GM18870 (cell line): Measurements from ENCODE around the gene SLC26A3.

Experiments used
- ATAC-seq: cut with Tn5 transposase; IDR thresholded peaks from one replicate; pipeline ENCODE4 v1.9.1; 2021; ENCODE audit warnings: moderate library complexity; ENCODE audit not compliant: unreplicated experiment

The SLC26A3 gene

GRCh38 chr7:107816011-107816566, 13.1 kb upstream of the SLC26A3 start:
- no peak for ATAC-seq

- no peak for ATAC-seq
Measured at GRCh38 chr7:107815254-107815882, 12.3 kb upstream of the SLC26A3 start.

DNA sequence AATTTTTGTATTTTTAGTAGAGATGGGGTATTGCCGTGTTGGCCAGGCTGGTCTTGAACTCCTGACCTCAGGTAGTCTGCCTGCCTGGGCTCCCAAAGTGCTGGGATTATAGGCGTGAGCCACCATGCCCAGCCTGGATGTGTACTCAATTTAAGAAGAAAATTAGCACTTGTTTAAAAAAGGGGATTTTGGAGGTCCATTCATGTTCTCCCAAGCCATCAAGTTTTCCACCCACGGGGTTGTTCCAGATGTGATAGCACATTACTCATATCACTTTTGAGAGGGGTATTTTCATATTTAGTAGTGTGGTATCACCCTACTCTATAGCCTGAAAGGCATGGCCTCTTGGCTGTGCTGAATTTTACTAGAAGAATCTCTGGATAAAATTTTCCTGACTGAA, 10.5 kb upstream of the SLC26A3 start:
- ATAC-seq: no peak

DNA sequence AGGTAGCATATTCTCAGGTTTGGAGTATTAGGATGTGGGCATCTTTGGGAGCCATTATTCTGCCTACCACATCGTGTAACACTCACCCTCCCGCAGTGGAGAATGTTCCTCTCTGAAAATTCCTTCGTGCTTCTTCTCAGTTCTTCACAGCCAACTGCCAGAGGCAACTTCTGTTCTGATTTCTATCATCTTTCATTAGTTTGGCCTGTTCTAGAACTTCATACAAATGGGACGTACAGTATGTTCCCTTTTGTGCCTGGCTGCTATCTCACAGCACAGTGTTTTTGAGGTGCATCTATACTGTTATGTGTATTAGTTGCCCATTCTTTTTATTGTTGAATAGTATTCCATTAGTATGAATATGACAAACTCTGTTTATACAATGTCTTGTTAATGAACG, 8.9 kb upstream of the SLC26A3 start:
- ATAC-seq: no peak

DNA sequence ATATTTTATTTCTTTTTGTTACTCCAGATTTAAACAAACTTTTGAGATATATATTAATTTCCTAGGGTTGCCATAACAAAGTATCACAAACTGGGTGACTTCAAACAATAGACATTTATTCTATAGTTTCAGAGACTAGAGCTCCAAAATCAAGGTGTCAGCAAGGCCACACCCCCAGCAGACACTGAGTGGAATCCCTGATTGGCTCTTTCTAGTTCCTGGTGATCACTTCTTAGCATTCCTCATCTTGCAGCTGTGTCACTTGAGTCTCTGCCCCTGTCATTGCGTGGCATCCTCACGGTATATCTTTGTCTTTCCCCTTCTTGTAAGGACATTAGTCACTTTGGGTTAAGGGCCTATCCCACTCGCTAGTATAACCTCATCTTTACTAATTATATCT, 7.6 kb upstream of the SLC26A3 start:
- no peak for ATAC-seq

GRCh38 chr7:107809179-107809578, 6.2 kb upstream of the SLC26A3 start:
- no peak for ATAC-seq

DNA sequence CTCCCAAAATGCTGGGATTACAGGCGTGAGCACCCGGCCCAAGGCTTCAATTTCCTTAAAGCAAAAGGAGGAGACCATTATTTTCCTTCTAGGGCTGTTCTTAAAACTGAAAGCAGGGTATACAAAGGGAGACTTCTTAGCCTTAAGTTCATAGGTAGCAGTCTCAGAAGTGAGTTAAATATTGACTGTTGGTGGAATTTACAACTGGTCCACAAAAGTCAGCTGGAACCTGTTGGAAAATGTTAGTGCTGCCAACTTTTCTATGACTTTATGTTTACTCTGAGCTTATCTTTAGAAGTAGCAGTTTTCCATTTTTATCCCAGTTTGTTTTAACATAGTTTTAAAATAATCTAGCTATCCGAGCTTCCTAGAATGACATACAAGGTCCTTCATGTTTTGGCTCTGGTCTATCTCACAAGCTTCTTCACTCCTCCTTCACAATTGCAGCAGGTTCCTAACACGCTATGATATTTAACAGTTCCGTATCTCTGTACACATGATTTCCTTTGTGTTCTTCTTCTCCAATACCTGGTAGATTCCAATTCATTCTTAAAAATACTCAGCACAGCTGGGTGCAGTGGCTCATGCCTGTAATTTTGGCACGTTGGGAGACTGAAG, 3.3 kb downstream of the SLC26A3 start:
- no peak for ATAC-seq

GRCh38 chr7:107792364-107792763, 10.7 kb downstream of the SLC26A3 start:
- ATAC-seq: no peak

DNA sequence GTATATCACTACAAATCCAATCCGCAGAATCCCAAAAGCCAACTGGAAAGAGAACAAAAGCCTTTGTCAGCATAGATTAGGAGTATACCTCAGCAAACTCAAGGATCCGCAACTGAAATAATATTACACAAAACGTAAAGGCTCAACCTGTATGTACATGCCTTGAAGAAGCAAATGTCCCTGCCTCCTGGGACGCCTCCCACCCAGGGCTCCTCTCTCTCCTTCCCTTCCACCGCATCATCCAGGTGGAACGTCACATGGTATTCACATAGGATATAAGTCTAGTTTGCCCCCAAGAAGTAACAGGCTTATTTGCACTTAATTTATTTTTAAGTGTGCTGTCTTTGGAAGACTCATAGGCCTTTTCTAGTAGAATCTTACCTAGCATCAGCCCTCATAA, 13.4 kb downstream of the SLC26A3 start:
- no peak for ATAC-seq

GRCh38 chr7:107788662-107789061, 14.4 kb downstream of the SLC26A3 start:
- no peak for ATAC-seq

DNA sequence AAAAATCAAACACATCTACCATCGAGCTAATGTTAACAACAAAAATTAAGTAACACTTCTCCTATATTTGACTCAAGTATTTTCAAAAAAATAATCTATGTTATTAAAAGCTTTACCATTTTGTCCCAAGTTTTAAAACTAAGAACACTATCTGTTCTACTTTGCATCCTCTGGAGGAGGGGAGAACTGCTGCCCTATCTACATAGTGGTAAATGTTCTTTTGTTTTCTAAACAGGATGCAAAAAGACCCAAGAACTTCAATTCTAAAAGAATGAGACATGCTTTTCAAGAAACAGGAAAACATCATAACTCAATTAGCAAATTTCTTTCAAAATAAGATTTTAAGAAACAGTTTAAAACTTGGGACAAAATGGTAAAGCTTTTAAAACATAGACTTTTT, 14.8 kb downstream of the SLC26A3 start:
- no peak for ATAC-seq

- ATAC-seq: no peak
Measured at GRCh38 chr7:107785926-107786325, 17.1 kb downstream of the SLC26A3 start.

DNA sequence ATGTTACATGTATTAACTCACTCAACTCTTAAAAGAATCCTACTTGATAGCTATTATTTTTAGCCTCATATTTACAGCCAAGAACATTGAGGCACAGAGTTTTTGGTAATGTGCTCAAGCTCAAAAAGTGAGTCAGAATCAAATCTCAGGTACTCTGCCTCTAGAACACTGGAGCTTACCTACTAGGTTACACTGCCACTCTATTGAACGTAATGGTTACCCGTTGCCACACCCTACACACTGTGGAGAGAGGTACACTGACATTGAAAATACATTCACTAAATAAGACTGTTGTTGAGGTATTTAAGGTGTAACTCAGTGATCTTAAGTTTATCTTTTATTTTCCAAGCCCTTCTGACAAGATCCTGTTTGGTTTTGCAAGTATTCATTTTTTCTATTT, 17.9 kb downstream of the SLC26A3 start:
- no peak for ATAC-seq

DNA sequence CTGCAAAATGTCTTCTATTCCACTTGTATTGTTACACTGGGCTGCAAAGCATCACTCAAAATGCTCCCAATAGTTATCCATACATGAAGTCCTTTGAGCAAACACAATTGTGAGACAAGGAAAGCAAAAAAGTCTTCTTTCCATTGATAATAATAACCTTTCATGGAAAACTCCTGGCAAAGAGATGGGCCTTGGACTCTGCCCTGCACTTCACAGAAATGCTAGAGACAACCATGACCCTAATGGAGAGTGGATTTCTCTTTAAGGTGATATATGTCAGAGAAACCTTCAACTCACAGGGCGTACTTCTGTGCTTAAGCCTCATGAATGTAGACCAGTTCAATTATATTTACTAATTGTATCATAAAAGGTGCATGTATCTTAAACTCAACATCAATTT, 19.4 kb downstream of the SLC26A3 start:
- no peak for ATAC-seq

DNA sequence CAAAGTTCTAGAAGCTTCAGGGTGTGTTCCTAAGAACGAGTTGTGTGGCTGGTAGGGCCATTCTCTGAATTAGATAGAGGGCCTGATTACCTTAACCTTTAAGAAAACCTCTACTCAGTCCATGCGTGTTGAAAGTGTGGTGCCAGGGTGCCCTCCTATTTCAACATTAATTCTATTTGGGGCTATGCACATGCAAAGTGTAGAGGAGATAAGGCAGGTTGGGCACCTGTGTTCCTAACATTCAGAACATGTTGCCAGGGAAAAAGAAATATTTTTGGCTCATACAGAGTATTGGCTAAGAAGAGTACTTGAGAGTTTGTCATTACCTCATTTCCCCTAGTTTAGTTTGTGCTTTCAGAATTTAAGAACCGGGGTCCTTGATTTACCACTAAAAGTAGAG, 20.6 kb downstream of the SLC26A3 start:
- no peak for ATAC-seq

- ATAC-seq: no peak
Measured at GRCh38 chr7:107779647-107780099, 23.4 kb downstream of the SLC26A3 start.

DNA sequence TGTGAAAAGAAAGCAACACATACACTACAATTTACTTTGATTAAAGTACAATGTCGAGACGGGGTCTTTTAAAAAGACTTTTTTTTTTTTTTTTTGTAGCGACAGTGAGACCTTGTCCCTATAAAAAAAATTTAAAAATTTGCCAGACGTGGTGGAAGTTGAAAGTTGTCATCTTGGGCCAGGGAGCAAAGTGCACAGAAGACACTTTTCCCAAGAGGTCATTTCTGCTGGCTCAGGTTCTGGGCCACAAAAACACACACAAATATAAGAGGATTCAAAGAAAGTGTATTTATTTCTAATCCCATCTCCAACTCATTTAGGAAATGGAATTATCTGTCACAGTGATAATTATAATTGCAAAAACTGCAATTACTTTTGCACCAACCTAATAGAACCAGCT, 24.7 kb downstream of the SLC26A3 start:
- ATAC-seq: no peak

- no peak for ATAC-seq
Measured at GRCh38 chr7:107777702-107778101, 25.3 kb downstream of the SLC26A3 start.

- no peak for ATAC-seq
Measured at GRCh38 chr7:107773027-107773426, 30.0 kb downstream of the SLC26A3 start.

DNA sequence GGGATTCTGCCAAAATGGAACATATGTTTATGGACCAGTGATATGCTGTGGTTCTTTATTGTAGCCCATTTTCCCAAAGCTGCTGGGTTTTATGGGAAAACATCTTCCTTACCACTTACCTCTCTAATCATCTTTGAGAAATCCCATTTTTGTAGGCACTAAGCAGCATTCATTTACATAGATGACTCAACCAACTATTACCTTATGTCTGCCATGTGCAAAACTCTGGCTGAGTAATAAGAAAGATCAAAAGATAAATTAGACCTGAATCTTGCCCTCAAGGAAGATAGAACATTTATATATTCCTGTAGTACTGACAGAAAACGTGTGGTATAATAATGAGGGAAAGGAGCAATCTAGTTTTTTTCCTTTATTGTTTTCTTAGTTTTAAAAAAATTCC, 34.8 kb downstream of the SLC26A3 start:
- ATAC-seq: no peak

DNA sequence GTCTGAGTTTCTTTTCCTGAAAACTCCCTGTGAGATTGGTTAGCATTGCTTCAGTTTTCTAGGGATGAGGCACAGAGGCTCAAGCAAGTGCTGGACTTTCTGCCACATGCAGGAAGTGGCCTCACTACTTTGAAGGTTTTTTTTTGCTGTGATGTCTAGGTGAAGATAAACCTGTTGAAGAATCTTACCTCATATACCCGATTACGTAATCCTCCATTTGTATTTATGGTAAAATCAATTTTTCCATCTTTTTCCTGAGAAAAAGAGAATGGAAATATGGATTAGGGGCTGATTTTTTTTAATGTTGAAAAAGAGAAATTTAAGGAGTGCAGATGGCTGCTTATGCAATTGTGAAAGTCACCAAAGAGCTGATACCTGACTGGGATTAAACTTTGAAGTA, 35.6 kb downstream of the SLC26A3 start:
- no peak for ATAC-seq

GRCh38 chr7:107758667-107759066, 44.4 kb downstream of the SLC26A3 start:
- ATAC-seq: no peak

DNA sequence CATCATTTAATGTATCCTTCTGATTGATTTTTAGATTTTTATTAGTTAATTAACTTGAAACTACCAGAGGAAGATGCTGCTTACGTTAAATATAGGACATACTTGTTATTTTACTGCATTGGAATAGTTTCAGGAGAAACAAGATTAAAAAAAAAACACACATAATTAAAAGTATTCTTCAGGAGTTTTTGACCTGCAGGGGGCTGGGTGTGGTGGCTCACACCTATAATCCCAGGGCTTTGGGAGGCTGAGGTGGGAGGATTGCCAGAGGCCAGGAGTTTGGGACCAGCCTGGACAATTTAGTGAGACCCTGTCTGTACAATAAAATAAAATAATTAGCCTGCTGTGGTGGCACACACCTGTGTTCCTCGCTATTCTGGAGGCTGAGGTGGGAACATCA, 48.4 kb downstream of the SLC26A3 start:
- ATAC-seq: no peak
